CD4-positive, alpha-beta T cell treated with Interleukin-15 for 1 hour (primary cell): Measurements from ENCODE around the gene MX2.
"Not testable (repeated sequence)": the region's sequence is repeated elsewhere in the genome, so short reads cannot be mapped to it uniquely, and the experiment has no call there.

ENCODE experiments used
- DNase-seq: peaks from one replicate; pipeline ENCODE4 v3.0.0-alpha.2; 2020

Gene MX2

GRCh38 chr21:41390043-41390639 lies 28.3 kb downstream of the MX2 start:
- DNase-seq = no peak

- no peak for DNase-seq
Observed at GRCh38 chr21:41393876-41394465, 32.1 kb downstream of the MX2 start.

GRCh38 chr21:41396558-41397075 lies 34.8 kb downstream of the MX2 start:
- DNase-seq = no peak

GRCh38 chr21:41397471-41397891 lies 35.7 kb downstream of the MX2 start:
- no peak for DNase-seq

- DNase-seq = no peak
Observed at GRCh38 chr21:41398251-41398650, 36.4 kb downstream of the MX2 start.

GRCh38 chr21:41398831-41399230 lies 37.0 kb downstream of the MX2 start:
- DNase-seq = no peak

GRCh38 chr21:41399246-41399800 lies 37.5 kb downstream of the MX2 start:
- no peak for DNase-seq

- no peak for DNase-seq
Observed at GRCh38 chr21:41402231-41402630, 40.4 kb downstream of the MX2 start.

GRCh38 chr21:41402796-41403195 lies 41.0 kb downstream of the MX2 start:
- DNase-seq = no peak

- DNase-seq = no peak
Observed at GRCh38 chr21:41403331-41403730, 41.5 kb downstream of the MX2 start.

- DNase-seq = no peak
Observed at GRCh38 chr21:41403966-41404365, 42.1 kb downstream of the MX2 start.

GRCh38 chr21:41405321-41405720 lies 43.5 kb downstream of the MX2 start:
- DNase-seq = no peak

- DNase-seq = no peak
Observed at GRCh38 chr21:41406340-41406739, 44.5 kb downstream of the MX2 start.

GRCh38 chr21:41407541-41408460 lies 46.0 kb downstream of the MX2 start:
- DNase-seq = no peak

GRCh38 chr21:41410361-41410760 lies 48.5 kb downstream of the MX2 start:
- no peak for DNase-seq

- no peak for DNase-seq
Observed at GRCh38 chr21:41410767-41411448, 49.1 kb downstream of the MX2 start.

GRCh38 chr21:41411449-41412089 lies 49.7 kb downstream of the MX2 start:
- no peak for DNase-seq

- DNase-seq = not testable (repeated sequence)
Observed at GRCh38 chr21:41417505-41417904, 55.7 kb downstream of the MX2 start.

- no peak for DNase-seq
Observed at GRCh38 chr21:41418393-41418792, 56.6 kb downstream of the MX2 start.

GRCh38 chr21:41418956-41419680 lies 57.3 kb downstream of the MX2 start:
- no peak for DNase-seq
